Epithelial cell of proximal tubule (primary cell): ENCODE results near the gene MOGAT1. TPM values are rescaled to one million over a fixed set of nuclear protein-coding genes. Genes with fewer than 3 reads are reported as not detected.

Experiments used
- DNase-seq: peaks from one replicate; pipeline ENCODE4 v3.0.0-alpha.2; 2011; ENCODE audit warnings: low read depth
- H3K4me3 ChIP-seq: 2 replicates; pipeline ENCODE4 v1.5.1; 2011; ENCODE audit warnings: low read depth, mild to moderate bottlenecking, low read length
- CTCF ChIP-seq: conservative IDR thresholded peaks from 2 replicates; pipeline ENCODE4 v1.5.1; 2012; ENCODE audit warnings: low read depth, mild to moderate bottlenecking, low read length
- total RNA-seq: library from RNA; depleted of rRNA; stranded (reverse); fragments of >200 nt; gene quantifications from 2 replicates; pipeline ENCODE4 v1.2.3, GENCODE V29; 2015

Gene MOGAT1
- total RNA-seq, 1 donor from 2014 or later = not detected

DNA sequence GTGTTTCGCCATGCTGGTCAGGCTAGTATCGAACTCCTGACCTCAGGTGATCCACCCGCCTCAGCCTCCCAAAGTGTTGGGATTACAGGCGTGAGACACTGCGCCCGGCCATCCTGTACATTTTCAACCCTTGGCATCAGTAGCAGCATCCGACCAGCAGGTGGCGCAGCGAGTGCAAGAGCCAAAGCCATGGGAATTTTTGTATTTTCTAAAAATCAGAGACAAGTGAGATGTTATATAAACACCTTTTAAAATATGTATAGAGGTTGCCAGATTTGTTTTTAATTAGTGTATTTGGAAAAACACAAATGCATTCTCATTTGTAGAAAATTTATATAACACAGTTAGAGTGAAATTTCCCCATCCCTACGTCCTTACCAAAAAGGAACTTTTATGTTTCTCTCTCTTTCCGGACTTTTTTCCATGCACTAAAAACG, 36.8 kb downstream of the MOGAT1 start:
- DNase-seq = no peak
- H3K4me3 ChIP-seq = no peak overlapping the region
- TF ChIP-seq CTCF = peak; percentile 90

DNA sequence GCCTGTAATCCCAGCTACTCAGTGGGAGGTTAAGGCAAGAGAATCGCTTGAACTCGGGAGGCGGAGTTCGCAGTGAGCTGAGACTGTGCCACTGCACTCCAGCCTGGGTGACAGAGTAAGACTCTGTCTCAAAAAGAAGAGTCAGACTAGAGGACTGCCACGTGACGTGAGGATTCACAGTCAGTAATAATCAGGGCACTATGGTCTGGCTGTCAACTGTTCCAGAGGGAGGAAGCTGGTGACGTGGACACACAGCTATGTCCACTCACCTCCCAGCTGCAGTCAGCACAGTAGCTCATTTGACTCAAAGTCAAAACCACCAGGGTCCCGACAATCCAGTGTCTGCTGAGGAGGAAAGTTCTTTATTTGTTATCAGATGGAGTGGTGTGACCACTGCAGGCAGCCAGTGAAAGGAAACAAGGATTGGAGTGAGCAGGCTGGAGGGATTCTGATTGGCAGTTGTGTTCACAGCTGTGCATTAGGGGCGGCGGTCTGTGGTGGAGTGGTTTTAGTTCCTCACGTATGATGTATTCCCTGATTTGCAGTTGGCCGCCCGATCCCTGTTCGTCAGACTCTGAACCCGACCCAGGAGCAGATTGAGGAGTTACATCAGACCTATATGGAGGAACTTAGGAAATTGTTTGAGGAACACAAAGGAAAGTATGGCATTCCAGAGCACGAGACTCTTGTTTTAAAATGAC, 37.9 kb downstream of the MOGAT1 start:
- no peak overlapping the region for H3K4me3 ChIP-seq
- TF ChIP-seq CTCF = no peak
- DNase-seq = no peak

DNA sequence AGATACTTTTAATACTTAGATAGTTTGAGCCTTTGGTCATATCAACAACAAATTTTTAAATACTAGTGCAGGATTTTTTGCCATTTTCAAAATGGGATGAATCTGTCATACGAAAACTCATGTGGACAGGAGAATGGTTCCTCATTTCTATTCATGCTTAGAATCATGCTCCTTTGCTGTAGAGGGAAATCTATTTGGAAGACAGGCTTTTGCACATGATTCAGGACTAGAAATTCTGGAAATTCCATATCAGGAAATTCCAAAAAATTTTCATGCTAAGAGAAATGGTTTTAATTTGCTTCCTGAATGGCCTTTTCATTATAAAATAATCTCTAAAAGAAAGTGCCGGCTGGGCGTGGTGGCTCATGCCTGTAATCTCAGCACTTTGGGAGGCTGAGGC, 39.3 kb downstream of the MOGAT1 start:
- no peak for TF ChIP-seq CTCF
- no peak for DNase-seq
- H3K4me3 ChIP-seq = no peak overlapping the region

- TF ChIP-seq CTCF = no peak
- no peak for DNase-seq
- H3K4me3 ChIP-seq = no peak overlapping the region
These were observed 40.0 kb downstream of the MOGAT1 start for GRCh38 chr2:222711315-222711940.

DNA sequence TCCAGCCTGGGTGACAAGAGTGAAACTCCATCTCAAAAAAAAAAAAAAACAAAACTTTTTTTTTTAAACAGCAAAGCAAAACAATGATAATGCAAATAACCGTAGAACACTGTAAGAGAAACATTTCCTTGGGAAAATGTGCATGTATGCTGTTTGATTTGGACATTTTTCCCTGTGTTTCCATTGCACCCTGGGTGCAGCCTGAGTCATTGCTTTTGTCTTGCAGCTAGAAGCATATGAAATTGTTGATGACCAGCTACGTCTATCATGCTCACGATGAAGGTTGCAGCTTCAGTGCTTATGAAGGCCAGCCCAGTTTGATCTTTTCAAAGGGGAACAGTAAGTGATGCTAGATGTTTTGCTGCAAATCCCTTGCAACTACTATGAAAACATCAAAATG, 41.5 kb downstream of the MOGAT1 start:
- DNase-seq = no peak
- no peak overlapping the region for H3K4me3 ChIP-seq
- no peak for TF ChIP-seq CTCF

DNA sequence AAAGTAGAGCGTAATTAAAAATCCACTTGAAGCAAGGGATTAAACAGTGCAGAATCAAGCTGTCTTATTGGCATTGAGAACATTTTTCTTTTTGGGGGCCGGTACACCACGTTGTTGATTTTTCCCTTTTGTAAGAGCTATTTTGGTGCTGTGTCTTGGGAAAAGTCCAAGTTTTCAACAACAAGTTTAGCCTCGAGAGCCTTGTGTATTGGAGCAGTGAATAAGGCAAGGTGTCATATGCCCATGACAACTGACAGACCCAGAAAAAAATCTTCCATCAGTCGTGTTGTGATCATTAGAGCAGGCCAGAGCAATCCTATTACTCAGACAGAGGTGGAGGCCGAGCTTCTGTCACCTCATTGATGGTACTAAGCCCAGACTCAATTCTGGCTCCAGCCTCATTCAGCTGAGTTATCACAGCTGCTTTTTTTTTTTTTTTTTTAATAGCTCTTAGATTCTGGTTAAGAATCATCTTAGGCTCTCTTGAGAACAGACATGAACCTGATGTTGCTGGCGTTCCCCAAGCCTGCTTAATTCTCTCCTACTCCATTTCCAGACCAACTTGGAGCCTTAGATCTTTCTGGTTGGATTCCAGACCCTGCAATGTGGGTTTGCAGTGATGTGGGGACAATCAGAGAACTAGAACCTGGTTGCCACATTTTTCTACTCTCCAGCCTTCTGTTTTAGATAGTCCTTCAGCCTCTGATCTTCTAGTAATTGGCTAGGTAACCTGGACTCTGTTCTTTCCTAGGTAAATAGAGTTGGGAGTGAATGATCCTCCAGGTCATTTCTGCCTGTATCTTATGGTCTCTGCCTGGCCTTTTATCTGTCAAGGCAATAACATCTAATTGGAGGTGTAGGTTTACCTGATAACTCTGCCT, 43.1 kb downstream of the MOGAT1 start:
- TF ChIP-seq CTCF = no peak
- DNase-seq = no peak
- H3K4me3 ChIP-seq = no peak overlapping the region
